ENCODE results near the gene NAPG.
"Not testable (repeated sequence)": the region's sequence is repeated elsewhere in the genome, so short reads cannot be mapped to it uniquely, and the experiment has no call there.

The NAPG gene

DNA sequence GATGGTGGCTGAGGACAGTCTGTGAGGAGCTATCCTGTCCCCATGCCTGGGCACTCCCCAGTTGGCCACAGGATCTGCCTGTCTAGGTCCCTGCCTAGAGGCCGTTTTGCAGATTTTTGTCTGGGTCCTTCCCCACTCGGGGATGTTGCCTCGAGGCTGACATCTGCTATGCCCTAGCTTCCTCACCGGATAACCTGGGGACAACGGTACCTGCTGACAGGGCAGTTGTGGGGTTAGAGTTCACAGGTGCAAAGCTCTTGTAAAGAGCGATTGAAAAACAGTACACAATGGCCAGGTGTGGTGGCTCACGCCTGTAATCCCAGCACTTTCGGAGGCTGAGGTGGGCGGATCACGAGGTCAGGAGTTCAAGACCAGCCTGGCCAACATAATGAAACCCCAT lies 30.4 kb downstream of the NAPG start:
- FAIRE-seq: not testable (repeated sequence)

DNA sequence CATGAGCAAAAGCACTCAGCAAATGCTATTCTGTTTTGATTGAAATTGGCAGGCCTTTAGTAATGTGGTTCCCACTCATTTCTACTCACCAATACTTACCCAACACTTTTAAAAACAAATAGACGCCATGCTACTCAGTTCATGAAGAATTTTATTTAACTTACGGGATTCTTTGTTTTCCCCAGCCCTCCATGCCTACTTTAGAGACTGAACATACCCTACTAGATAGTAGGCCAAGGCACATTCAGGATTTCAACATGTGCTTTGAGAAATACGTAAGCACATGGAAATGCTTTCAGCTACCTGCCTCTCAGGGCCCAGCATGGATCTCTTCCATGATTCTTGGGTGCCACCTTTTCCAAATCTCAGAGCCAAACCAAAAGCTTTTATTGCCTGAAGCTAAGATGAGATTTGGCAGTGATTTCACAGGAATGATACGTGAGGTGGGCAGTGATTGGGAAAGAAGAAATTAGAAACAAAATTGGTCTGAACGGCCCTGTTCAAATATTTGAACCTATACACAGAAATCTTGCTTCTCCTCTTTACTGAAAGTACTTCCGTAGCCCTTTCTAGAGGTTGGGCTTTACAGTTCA lies 31.4 kb downstream of the NAPG start:
- no peak for FAIRE-seq

DNA sequence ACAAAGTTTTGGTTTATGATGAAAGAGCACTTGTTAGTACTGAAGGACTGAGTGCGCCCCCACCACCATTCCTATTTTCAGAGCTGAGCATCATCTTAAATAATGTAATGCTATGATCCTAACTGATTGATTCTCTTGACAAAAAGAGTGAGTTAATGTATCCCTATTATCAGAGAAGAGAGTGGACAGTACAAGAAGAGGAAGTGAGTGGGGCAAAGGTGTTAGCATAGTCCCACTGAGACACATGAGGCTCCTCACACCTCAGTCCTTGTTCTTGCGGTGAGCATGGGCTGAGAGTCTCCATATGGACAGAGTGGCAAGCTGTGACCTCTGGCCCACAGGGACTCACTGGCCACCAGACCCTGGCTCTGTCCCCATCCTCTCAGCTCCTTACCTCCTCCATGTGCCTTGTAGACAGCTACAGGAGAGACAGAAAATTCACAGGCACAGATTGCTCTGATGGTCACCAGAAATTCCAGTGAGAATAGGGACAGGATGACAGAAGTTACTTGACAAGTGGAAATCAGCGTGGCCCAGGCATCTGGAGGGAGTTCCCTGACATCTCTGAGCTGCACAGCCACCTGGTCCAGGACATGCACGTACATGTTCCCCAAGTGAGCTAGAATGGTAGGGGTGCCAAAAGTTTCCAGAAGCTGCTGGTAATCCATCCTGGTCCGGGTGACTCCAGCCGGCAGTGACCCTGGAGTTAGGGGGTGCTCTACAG lies 32.6 kb downstream of the NAPG start:
- no peak for FAIRE-seq

DNA sequence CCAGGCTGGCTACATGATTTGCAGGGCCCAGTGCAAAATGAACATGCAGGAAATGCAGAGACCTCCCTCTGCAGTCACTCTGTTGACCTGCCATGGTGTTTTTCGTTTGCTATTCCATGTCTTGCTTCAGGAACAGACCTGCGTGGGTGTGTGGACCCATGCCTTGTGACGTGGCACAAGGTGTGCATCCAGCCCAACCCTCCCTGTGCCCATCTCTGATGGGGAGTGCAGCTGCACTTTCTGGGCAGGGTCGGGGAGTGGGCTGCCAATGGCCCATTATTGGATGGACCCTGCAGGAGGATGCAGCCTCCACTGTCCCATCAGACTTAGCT lies 33.1 kb downstream of the NAPG start:
- no peak for FAIRE-seq

DNA sequence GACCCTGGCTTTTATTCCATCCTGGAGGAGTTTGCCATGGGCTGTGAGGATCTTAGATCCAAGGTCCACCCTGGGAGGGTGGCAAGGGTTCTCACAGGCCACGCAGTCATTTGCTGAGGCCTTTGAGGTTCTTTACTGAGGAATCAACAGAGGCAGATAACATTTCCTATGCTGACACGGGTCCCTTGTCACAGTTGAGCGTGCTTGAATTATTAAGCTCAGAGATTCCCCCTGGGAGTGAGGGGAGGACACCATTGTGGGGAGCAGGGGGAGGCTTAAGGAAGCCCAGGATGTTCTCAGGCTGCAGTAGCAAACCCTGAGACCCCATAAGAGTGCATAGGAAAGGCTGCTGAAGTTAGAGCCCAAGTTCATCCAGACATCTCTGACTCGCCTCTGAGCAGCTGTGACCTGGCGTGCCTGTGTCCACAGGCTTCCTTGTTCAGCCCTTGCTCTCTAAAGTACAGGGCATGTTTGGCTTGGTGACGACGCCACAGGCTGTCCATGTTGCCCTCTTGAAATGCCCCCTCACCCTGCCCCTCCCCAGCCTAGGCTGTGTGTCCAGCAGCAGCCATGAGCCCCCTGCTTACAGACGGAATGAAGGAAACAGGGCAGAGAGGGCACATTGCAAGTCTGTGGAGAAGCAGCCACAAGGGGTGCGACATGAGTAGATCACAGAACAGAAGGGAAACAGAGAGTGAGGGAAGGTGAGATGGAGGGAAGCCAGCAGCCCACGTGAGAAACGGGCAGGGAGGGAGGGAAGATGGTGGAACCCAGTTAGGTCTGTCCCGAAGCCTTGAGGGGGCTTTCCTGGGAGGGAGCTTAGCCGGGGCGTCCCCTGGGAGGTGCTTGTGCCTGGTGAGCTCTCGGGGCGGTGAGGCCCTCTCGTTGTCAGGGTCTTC lies 34.0 kb downstream of the NAPG start:
- no peak for FAIRE-seq

DNA sequence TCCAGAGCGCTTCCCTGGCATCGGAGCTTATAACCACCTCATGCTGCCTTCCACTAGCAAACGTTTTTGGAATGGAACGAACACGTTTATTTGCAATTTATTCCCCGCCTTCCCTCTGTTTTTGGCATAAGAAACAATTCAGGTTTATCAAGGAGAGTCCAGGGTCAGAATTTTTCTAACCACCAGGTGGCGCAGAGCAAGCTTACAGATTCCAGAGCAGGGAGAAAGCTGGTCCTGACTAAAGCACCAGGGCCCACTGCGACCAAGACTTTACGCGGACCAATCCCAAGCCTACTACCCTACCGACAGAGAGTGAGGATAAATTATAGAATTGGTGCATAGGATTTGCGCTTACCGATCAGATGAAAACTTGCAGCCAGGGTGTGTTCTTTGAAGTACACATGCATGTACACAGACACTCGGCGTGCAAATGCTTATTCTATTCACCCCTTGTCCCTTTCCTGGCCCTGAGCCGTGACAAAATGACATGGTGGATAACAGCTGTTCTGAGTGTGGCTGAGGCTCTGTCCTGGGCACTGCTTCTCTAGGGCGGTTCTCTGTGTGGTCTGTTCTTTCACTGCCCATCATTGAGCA lies 34.7 kb downstream of the NAPG start:
- peak; percentile 69 for FAIRE-seq

DNA sequence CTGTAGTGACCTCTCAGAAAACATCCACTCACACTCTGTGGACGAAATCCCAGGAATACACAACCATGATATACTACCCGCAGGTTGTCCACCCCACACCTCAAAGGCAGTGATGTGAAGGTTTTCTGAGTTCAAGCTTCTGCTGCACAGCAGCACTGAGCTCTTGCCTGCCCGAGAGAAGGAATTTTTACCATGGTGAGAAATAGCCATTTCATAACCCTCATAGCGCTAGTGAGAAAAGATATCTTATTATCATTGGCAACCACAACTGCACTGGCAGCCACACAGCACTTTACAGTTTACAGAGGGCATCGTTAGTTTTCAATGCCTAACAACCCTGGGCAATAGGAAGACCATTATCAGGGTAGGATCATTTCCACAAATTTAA lies 36.9 kb downstream of the NAPG start:
- no peak for FAIRE-seq

DNA sequence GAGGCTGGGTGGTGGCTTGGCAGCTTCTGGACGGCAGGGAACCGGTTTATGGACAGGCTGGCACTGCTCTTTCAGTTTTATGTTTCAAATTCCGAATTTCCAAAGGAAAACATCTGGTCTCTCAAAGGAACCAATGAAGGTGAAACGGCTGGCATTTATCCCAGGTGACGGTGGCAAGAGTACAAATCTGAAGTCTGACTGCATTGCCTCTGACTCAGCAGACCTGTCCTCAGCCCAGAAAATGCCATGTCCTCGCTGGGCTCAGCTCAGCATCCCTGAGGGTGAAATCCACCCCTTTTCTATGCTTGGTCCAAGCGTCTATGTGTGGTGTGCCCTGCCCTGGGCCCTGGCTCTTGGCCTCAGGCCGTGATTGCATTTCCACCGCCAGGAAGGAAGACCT lies 38.1 kb downstream of the NAPG start:
- FAIRE-seq: no peak

DNA sequence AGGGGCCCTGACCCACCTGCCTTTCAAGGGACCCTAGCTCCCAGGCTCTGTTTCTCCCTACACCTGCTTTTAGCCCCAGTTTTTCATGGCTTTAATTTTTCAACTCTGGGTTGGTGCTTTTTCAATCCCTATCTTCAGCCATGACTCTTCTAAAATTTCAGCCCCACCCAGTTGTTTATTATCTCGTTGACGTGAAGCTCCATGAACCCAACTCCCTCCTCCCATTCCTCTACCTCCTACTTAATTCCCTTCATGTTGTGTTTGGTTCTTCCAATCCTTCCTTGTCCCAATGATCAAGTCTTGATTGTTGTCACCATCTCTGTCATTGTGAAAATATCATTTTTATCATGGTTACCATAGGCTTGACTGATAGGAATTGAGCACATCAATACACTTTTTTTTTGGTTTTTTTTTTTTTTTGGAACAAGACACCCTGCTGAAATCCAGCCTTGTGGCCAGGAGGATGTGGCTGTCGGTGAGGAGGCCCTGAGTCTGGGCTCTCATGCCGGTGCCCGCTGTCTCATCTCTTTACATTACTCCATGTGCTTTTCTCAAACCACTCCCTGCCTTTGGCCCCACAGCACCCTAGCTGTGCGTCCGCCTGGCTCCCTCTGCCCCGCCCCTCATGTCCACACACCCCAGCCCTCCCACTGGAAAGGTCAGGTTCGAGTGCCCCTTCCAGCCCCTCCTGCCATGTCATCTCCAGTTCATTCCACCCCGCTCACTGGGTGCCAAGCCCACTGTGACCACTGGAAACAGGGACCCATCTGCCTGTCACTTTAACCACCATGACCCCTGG lies 39.3 kb downstream of the NAPG start:
- no peak for FAIRE-seq

DNA sequence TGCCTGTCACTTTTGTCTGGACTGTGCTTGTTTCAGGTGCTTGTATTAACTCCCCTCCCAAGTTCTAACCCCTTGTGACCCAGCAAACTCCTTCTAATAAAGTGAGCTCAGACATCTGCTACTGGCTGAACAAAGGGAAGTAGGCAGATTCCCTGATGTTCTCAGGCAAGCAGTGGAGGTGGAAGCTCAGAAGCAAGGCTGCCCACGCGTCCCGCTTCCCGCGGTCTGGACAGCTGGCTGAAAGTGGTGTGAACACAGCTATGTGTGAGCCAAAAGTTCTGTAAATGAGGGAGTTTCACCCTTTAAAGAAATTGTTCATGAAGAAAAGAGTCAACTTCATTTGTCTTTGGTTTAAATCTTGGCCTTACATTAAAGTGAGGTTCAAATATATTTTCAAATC lies 40.0 kb downstream of the NAPG start:
- FAIRE-seq: no peak

DNA sequence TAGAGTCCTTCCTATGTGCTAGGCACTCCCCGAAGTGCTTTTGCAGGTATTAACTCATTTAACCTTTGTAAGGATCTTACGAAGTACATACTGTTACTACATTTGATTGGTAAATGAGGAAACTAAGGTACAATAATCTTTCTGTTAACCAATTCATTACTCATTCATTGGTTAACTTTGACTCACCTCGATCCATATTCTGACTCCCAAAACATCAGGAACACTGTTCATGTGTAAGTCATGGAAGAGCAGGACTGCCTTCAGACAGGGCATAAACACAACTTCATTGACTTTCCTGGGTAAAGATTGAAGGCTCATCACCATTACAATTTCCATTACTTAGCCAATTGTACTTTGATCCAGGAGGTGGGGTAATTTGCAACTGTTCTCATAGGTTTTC lies 40.6 kb downstream of the NAPG start:
- FAIRE-seq: no peak

DNA sequence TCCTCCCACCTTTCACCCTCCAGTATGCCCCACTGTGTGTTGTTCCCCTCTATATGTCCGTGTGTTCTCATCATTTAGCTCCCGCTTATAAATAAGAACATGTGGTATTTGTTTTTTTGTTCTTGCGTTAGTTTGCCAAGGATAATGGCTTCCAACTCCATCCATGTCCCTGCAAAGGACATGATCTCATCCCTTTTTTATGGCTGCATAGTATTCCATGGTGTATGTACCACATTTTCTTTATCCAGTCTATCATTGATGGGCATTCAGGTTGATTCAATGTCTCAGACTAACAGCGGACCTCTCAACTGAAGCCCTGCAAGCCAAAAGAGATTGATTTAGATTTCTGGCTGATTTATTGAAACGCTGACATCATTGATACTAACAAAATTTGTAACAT lies 44.1 kb downstream of the NAPG start:
- not testable (repeated sequence) for FAIRE-seq

DNA sequence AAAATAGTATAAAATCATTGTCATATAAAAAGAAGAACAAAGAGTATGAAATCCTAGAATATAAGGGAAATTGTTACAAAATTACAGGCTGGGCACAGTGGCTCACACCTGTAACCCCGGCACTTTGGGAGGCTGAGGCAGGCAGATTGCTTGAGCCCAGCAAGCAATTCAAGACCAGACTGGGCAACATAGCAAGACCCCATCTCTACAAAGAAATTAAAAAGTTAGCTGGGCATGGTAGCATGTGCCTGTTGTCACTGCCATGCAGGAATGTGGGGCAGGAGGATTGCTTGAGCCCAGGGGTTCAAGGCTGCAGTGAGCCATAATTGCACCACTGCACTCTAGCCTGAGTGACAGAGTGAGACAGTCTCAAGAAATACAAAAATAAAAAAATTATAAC lies 44.8 kb downstream of the NAPG start:
- FAIRE-seq: no peak

DNA sequence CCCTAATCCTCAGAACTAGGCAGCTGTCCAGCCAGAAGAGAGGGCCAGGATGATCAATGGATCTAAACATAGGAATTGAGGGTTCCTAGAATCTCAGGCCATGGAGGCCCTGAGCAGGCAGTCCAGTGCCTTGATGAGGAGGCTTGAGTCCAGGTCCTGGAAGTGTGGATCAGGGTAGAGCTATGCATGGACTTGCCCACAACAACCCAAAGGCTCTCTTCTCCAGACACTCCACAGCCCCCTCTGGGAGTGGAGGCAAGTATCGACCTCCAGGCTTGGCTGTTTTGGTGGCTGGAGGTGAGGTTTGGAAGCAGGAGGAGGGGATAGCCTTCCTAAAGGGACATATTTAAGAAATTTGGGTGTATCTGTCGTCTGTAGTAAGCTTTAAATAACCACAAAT lies 45.7 kb downstream of the NAPG start:
- FAIRE-seq: no peak

DNA sequence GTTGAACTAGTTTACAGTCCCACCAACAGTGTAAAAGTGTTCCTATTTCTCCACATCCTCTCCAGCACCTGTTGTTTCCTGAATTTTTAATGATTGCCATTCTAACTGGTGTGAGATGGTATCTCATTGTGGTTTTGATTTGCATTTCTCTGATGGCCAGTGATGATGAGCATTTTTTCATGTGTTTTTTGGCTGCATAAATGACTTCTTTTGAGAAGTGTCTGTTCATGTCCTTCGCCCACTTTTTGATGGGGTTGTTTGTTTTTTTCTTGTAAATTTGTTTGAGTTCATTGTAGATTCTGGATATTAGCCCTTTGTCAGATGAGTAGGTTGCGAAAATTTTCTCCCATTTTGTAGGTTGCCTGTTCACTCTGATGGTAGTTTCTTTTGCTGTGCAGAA lies 47.4 kb downstream of the NAPG start:
- FAIRE-seq: not testable (repeated sequence)

DNA sequence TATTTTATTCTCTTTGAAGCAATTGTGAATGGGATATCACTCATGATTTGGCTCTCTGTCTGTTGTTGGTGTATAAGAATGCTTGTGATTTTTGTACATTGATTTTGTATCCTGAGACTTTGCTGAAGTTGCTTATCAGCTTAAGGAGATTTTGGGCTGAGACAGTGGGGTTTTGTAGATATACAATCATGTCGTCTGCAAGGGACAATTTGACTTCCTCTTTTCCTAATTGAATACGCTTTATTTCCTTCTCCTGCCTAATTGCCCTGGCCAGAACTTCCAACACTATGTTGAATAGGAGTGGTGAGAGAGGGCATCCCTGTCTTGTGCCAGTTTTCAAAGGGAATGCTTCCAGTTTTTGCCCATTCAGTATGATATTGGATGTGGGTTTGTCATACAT lies 48.6 kb downstream of the NAPG start:
- FAIRE-seq: not testable (repeated sequence)

DNA sequence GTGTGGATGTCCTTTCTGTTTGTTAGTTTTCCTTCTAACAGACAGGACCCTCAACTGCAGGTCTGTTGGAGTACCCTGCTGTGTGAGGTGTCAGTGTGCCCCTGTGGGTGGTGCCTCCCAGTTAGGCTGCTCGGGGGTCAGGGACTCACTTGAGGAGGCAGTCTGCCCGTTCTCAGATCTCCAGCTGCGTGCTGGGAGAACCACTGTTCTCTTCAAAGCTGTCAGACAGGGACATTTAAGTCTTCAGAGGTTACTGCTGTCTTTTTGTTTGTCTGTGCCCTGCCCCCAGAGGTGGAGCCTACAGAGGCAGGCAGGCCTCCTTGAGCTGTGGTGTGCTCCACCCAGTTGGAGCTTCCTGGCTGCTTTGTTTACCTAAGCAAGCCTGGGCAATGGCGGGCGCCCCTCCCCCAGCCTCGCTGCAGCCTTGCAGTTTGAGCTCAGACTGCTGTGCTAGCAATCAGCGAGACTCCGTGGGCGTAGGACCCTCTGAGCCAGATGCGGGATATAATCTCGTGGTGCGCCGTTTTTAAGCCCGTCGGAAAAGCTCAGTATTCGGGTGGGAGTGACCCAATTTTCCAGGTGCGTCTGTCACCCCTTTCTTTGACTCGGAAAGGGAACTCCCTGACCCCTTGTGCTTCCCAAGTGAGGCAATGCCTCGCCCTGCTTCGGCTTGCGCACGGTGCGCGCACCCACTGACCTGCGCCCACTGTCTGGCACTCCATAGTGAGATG lies 52.2 kb downstream of the NAPG start:
- not testable (repeated sequence) for FAIRE-seq

DNA sequence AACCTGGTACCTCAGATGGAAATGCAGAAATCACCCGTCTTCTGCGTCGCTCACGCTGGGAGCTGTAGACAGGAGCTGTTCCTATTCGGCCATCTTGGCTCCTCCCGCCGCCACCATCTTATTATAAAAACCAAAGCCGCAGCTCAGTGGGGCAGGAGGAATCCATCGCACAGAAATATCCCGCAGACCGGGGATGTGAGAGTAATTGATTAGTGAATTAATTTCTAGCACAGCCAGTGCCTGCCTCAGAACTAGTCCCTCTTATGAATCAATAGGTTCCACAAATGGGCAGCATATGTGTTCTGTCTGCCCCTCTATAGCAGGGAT lies 52.7 kb downstream of the NAPG start:
- FAIRE-seq: not testable (repeated sequence)

DNA sequence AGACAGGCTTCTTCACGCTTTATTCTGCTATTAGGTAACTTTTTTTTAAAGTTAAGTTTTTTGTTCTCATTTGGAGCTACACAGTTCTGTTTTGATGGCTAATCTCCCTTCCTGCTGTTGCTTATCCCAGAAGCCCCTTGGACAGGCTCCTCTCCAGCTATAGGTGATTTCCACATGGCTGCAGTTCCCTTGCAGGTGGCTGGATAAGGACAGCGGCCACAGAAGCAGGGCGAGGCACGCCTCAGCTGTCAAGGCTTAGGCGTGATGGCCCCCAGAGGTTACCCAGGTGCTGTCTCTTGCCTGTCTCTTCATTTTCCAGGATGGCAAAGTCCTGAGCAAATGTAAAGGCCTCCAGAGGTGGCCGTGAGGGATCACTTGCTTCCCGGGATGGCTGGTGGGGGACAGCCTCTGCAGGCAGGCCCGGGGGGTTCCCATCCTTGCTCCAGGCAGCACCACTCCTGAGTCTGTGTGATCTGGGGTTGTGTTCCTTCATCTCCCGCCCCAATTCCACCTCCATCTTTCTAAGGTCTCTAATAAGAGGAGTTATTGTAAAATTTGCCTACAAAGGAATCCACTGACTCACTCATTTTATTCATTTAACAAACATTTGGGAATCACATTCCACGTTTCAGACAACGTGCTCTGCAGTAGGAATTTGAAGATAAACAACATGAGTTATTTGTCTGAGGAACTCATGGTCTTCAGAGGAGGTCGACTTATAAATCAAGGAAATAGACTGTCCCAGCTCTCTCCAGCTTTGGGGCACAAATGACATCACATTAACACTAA lies 53.4 kb downstream of the NAPG start:
- no peak for FAIRE-seq

DNA sequence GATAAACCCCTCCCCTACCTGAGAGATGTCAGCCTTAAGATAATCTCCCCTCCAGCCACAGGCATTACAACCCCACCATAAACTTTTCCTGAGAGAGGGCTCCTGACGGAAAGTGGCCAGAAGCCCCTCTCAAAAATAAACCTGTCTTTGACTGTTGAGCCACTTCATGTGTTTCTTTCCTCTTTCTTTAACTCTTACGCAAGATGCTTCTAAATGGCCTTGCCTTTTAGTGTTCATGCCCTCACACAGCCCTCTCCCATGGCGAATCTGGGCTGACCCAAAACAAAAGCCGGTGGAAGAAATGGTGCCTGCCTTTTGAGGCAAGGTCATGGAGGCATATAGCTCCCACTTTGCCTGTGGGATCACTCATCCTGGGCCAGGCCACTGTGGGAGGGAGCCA lies 54.4 kb downstream of the NAPG start:
- FAIRE-seq: no peak

DNA sequence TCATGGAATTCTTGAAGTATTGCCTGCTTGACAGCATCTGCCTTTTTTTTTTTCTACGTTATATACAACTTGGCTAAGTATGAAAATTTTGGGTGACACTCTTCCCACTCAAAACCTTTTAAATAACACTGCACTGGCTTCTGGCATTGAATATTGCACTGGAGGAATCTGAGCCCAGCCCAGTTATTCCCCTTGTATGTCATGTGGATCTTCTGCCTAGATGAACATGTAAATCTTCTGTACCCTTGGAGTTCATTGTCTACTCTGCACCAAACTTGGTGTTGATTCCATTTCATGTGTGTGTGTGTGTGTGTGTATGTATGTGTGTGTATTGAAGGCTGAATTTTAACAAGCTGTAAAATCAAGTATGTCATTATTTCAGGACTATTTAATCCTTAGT lies 59.4 kb downstream of the NAPG start:
- FAIRE-seq: no peak

All from islet of Langerhans (tissue), 1 donor.